Keratinocyte (primary cell): ENCODE data around the gene ATP6V1C2.
A peak's percentile ranks its signal among the peaks of the same experiment; 100 is the strongest.

ENCODE experiments used
- CTCF ChIP-seq, 3 experiments: IDR thresholded peaks in 1 of 3; conservative IDR thresholded peaks in 1 of 3; optimal IDR thresholded peaks in 1 of 3; 2 replicates in 2 of 3; 3 replicates in 1 of 3; pipeline versions ENCODE3 to v1.5.1; 2011; ENCODE audit warnings: low read length in 3 of 3, mild to moderate bottlenecking in 3 of 3, moderate library complexity in 2 of 3, control low read depth in 1 of 3, inconsistent platforms in 1 of 3; ENCODE audit not compliant: insufficient read depth in 2 of 3; ENCODE audit errors: extremely low read depth in 1 of 3
- EZH2 ChIP-seq: IDR thresholded peaks from one replicate; pipeline ENCODE4 v1.6.1; 2012; ENCODE audit warnings: inconsistent platforms, mild to moderate bottlenecking, low read length, moderate library complexity

DNA sequence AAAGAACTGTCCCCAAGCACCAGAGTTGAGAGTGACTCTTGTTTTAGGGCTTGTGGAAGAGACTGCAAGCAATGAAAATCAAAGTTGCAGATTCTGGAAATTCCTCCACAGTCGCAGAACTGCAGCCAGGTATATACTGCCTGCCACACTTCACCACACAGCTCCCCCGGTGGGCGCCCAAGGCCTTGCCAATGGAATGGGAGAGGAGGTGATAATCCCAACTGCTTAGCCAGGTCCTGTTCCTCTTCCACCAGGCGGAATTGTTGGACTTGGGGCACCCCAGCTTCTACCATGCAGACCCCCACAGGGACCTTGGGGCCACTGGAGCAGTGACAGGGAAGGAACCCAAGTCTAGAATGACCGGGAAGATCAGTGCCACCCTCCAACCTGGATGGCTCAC lies 96.0 kb downstream of the ATP6V1C2 start:
- TF ChIP-seq CTCF (optimal IDR thresholded peaks at IDR 0.05 in 1 of 3, IDR thresholded peaks at IDR 0.05 in 1 of 3, conservative IDR thresholded peaks at IDR 0.05 in 1 of 3; ENCODE audit: extremely low read depth in 1 of 3, insufficient read depth in 2 of 3, low read length in 3 of 3) (peak; percentile 41 to 46 (median 44)), EZH2 (peak; percentile 35)
